ENCODE data around the gene COA1.
A peak's percentile ranks its signal among the peaks of the same experiment; 100 is the strongest.
"Not testable (repeated sequence)": the region's sequence is repeated elsewhere in the genome, so short reads cannot be mapped to it uniquely, and the experiment has no call there.

The COA1 gene

GRCh38 chr7:43758029-43758821, 28.9 kb upstream of the COA1 start, which contains the start of gene BLVRA:
TSS of gene BLVRA (plus strand) at chr7:43758680. CDS start at chr7:43771159, 12,479 bp downstream.
- DNase-seq: peak; percentile 60 to 68

DNA sequence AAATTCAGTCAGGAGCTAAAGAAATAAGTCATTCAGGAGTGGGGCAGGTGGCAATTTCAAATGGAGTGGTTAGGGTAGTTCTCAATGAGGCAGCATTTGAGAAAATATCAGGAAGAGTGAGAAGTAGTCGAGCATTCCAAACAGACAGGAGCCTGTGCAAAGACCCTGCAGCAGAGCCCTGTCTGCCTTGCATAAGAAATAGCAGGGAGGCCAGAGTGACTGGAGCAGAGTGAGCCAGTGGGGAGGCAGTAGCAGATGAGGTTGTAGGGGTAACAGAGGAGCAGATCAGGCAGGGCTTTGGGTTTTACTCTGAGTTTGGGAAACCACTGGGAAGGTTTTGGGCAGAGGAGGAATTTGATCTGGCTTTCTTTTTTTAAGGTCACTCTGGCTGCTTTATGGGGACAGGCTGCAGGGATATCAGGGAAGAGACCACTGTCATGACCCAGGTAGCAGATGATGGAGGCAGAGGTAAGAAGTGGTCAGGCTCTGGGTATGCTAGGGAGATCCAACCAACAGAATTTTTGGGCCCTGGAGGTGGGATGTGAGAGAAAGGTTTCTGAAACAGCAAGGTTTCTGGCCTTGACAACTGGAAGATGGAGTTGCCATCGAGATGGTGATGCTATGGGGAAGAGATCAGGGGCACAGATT, 27.9 kb upstream of the COA1 start:
- DNase-seq: no peak

GRCh38 chr7:43756368-43757072, 27.2 kb upstream of the COA1 start:
- peak; percentile 41 to 43 for DNase-seq

- DNase-seq: no peak
Measured at GRCh38 chr7:43754596-43754995, 25.3 kb upstream of the COA1 start.

DNA sequence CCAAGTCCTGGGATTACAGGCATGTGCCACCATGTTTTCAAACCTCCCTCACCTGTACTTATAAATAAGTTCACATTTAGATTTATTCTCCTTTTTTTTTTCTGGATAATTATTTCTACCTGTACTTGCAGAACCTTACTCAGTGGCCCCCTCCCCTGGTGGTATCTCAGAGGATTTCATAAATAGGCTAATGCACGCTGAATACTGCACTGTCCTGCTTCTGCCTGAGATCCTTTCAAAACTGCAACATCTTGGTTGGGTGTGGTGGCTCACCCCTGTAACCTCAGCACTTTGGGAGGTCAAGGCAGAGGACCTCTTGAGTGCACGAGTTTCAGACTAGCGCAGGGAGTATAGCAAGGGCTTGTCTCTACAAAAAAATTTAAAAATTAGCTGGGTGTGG, 24.5 kb upstream of the COA1 start:
- DNase-seq: no peak

GRCh38 chr7:43753271-43753810, 24.0 kb upstream of the COA1 start:
- peak; percentile 44 to 69 for DNase-seq

- DNase-seq: no peak
Measured at GRCh38 chr7:43752411-43752810, 23.1 kb upstream of the COA1 start.

DNA sequence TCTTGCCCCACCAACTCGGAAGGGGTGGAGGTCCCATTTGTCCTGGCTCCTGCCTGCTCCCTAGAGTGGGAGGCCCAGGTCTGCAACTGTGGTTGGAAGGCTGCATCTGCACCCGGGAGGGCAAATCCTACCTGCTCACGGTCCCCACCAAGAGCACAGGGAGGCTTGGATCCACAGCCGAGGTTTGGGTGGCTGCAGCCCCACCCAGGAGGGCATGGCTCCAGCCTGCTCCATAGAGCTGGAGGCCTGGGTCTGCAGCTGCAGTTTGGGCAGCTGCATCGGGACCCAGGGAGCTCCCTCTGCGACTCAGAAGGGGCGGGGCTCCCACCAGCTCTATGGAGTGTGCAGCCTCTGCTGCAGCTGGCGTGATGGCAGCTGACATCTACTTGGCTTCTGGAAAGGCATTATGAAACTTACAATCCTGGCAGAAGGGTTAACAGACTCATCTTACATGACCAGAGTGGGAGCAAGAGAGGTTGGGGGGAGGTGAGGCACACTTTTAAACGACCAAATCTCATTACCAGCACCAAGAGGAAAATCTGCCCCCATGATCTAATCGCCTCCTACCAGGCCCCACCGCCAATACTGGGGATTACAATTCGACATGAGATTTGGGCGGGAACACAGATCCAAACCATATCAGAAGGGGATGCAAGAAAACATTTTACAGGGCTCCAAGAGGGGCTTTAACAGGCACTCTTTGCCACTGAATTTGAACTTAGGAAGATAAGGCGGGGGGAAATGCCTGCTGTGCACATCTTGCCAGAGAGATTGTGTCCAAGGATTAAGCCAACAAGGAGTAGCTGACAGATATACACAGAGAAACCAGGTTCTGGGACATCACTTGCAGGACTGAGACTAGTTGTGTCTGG, 20.9 kb upstream of the COA1 start:
- DNase-seq: no peak

- no peak for DNase-seq
Measured at GRCh38 chr7:43749383-43749940, 20.1 kb upstream of the COA1 start.

GRCh38 chr7:43747328-43748105, 18.2 kb upstream of the COA1 start:
- DNase-seq: peak; percentile 61 to 63

DNA sequence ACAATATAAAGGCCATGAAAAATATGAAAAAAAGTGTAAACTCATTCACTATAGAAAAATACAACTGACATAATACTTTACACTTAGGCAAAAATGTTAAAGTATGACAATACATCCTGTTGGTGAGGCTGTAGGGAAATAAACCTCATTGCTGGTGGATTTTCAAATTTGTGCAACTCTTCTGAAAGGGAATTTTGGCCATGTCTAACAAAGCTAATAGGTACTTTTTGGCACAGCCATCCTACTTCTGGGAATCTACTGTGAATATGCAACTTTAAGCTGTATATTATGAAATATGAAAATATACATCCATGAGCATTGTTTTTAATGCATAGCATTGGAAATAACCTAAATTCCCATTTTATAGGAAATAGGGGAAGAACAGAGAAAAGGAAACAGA, 13.4 kb upstream of the COA1 start:
- no peak for DNase-seq

DNA sequence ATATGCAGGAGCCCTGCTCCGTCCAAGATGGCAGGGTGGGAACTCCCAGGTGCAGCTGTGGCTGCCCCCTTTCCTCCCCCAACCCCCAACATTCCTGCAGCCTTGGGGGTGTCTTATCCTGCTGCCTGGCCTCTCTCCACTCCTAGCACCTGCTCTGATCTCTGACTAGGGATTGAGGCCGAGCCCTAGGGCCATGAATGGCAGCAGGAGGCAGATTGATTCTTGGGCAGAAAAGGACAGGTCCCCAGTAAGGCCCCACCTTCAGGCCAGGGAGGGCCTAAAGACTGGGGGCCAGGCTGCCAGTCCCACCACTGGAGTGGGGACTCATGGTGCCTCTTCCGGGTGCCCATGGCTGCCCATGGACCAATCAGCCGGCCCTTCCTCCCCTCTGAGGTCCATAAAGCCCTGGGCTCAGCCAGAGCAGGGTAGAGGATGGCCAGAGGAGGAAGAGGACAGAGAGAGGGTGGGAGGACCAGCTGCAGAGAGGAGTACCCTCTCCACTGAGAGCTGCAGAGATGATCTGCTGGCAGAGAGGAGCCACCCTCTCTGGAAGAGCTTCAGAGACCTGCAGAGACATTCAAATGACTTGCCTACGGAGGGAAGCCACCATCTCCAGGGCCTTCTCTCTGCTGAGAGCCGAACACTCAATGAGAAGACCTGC, 8.3 kb upstream of the COA1 start:
- DNase-seq: no peak

DNA sequence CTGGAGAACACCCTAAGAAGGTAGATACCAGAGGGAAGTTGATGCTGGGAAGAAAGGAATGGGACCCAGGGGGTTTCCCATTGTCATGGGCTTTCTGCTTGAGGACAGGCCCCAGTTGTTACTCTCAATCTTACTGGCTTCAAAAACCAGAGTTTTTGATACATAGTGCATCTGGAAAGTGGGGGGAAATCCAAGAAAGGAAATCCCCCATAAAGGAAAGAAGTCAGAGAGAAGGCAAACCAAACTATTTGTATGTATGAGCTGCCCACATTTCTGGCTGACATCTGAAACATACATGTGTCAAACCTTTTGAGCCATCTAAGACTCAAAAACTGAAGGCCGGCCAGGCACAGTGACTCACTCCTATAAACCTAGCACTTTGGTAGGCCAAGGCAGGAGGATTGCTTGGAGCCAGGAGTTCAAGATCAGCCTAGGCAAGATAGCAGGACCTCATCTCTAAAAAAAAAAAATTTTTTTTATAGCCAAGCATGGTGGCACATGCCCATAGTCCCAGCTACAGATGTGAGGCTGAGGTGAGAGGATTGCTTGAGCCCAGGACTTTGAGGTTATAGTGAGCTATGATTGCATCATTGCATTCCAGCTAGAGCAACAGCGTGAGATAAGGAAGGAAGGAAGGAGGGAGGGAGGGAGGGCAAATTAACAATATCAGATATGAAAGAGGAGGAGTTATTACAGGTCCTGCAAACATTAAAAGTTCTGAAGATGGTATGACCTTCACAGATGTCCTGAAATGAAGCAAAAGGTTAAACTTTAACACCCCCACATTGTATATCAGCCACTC, 6.7 kb upstream of the COA1 start:
- no peak for DNase-seq

DNA sequence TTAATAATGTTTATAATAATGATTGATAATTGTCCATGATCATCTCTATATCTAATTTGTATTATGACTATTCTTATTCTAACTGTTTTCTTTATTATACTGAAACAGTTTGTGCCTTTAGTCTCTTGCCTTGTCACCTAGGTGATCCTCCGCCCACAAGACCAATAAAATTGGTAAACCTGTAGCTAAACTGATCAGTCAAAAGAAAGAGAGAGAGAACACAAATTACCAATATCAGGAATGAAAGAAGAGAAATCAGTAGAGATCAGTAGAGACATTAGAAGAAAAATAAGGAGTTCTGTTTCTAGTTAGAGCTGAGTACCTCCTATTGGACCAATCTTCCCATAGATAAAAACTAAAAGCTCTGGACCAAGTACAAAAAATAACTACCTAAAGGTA, 6.1 kb upstream of the COA1 start:
- DNase-seq: no peak

DNA sequence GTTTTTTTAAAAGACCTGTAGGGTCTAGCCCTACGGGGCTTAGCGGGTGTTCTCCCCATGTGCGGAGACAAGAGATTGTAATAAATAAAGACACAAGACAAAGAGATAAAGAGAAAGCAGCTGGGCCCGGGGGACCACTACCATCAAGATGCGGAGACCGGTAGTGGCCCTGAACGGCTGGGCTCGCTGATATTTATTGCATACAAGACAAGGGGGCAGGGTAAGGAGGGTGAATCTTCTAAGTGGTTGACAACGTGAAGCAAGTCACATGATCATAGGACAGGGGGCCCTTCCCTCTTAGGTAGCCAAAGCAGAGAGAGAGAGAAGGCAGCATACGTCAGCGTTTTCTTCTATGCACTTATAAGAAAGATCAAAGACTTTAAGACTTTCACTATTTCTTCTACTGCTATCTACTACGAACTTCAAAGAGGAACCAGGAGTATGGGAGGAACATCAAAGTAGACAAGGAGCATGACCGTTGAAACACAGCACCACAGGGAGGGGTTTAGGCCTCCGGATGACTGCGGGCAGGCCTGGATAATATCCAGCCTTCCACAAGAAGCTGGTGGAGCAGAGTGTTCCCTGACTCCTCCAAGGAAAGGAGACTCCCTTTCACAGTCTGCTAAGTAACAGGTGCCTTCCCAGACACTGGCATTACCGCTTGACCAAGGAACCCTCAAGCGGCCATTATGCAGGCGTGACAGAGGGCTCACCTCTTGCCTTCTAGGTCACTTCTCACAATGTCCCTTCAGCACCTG, 5.4 kb upstream of the COA1 start:
- not testable (repeated sequence) for DNase-seq

DNA sequence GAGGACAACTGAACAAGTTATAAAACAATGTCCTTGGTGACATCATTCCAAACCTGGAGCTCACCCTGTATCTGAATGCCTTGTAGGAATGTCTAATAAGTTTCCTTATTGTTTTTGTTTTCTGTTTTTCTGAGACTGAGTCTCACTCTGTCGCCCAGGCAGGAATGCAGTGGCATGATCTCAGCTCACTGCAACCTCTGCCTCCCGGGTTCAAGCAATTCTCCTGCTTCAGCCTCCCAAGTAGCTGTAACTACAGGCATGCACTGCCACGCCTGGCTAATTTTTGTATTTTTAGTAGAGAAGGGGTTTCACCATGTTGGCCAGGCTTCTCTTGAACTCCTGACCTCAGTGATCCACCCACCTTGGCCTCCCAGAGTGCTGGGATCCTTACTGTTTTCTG, 2.2 kb upstream of the COA1 start:
- DNase-seq: not testable (repeated sequence)

DNA sequence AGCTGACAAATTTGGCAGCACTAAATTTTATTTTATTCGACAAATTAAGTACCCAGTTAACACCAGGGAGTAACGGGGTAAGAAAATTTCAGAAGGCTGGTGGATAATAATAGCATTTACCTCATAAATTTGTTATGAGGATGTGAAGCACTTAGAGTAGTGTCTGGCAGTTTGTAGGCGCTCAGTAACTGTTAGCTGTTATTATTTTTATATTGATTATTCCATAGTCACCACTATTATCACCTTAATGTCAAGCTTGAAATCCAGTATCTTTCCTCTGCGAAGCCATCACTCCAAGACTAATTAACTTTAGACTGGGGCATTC, 563 bp upstream of the COA1 start:
- DNase-seq: peak in 1 of 2 donors; percentile 5

DNA sequence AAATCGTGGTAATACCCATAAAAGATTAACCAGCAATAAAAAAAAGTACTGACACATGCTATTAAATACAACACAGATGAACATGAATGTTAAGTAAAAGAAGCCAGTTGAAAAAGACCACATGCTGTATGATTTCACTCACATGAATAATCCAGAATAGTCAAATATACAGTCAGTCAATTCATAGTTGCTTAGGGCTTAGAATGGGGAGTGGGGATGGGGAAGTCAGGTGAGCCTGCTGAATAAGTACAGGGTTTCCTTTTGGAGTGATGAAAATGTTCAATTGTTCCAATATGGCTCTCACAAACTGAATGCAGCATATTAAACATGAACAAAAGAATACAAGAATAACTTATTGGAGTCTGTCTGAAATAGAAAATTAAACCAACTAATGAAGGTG, 1.8 kb downstream of the COA1 start:
- DNase-seq: no peak

DNA sequence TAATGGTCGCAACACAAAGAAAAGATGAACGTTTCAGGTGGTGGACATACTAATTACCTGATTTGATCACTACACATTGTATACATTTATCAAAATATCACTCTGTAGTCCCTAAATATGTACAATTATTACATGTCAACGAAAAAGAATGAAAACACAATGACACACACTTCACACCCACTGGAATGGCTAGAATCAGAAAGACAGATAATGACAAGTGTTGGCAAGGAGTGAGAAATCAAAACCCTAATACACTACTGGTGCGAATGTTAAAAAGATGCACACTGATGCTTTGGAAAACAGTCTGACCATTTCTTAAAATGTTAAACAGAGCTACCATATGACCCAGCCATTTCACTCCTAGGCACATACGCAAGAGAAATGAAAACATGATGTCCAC, 2.3 kb downstream of the COA1 start:
- DNase-seq: no peak

Measured in inflammatory macrophage (primary cell).